ENCODE results near the gene TMLHE. TPM values are rescaled to one million over a fixed set of nuclear protein-coding genes. Genes with fewer than 3 reads are reported as not detected.
"Not testable (repeated sequence)": the region's sequence is repeated elsewhere in the genome, so short reads cannot be mapped to it uniquely, and the experiment has no call there.

TMLHE gene
- total and polyA plus RNA-seq, 5 experiments from 2014 or later, result 13.0 to 16.6 (median 15.4) TPM

GRCh38 chrX:155466269-155466938, 146.3 kb downstream of the TMLHE start:
- H3K36me3 Mint-ChIP-seq, H3K4me3 Mint-ChIP-seq, H3K9me3 Mint-ChIP-seq, H3K27ac Mint-ChIP-seq, H3K27me3 Mint-ChIP-seq, POLR2A ChIA-PET, H3K4me1 Mint-ChIP-seq, DNase-seq: not testable (repeated sequence)
- ATAC-seq, result peak; percentile 91 to 97

DNA sequence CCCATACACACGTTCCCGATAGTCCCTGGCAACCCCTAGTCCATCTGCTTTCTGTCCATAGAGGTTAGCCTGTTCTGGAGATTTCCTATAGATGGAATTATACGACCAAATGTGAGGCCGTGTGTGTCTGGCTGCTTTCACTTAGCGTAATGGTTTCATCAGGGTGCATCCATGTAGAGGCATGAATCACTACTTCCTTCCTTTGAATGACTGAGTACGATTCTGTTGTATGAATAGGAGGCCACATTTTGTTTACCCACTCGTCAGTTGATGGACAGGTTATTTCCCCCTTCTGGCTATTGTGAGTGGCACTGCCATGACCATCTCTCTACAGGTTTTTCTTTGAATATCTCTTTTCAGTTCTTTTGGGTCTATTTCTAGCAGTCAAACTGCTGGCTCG, 152.3 kb downstream of the TMLHE start:
- ATAC-seq, H3K27me3 Mint-ChIP-seq, H3K4me3 Mint-ChIP-seq, H3K36me3 Mint-ChIP-seq, H3K27ac Mint-ChIP-seq, H3K4me1 Mint-ChIP-seq, H3K9me3 Mint-ChIP-seq, DNase-seq, POLR2A ChIA-PET: not testable (repeated sequence)

DNA sequence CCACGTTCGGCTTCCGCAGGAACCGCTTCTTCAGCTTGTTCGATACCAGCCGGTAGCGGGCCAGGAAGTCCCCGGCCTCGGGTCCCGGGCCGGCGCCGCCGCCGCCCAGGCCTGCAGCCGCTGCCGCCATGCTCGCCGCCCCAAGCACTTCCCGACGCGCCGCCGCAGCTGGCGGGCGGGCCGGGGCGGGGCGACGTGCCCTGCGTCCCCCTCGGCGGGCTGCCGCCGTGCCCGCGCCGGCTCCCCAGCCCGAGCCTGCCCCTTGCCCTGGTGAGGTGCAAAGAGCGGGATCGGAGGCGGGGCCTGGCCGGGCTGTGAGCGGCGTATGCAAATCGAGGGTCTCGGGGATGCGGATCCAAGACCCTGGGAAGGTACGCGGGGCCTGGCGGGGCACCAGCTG, 154.3 kb downstream of the TMLHE start, which contains the start of gene F8A3:
F8A3 (minus strand) TSS at position 150 of the 400 bp plus-strand sequence; CDS start at position 130, 20 bp downstream.
- H3K27ac Mint-ChIP-seq, H3K4me3 Mint-ChIP-seq, H3K4me1 Mint-ChIP-seq, H3K36me3 Mint-ChIP-seq, H3K9me3 Mint-ChIP-seq, POLR2A ChIA-PET, H3K27me3 Mint-ChIP-seq, DNase-seq: not testable (repeated sequence)
- ATAC-seq, result peak; percentile 75 to 78

DNA sequence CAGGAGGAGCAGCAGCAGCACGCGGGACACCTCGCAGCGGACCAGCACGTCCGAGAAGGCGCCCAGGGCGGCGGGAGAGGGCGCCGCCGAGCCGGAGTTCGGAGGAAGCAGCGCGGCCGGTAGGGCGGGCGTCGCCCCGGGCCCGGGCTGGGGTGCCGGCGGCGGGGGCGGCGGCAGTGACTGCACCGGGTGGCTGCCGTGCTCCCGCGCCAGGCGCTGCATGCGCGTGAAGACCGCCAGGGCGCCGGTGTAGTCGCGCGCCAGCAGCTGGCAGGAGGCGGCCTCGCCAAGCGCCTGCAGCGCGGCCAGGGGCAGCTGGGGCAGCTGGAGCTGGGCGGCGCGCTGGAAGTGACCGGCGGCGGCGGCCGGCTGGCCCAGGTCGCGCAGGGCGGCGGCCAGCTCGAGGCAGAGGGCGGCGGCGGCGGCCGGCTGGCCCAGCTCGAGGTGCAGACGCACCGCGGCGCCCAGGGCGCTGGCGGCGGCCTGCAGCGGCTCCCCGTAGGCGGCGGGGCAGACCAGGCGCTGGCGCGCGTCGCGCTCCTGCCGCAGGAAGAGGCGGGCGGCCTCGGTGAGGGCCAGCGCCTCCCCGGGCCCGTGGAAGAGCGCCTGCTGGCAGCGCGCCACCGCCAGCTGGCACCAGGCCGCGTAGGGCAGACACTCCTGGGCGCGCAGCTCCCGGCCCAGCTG, 154.8 kb downstream of the TMLHE start:
- ATAC-seq, result peak; percentile 75 to 76
- not testable (repeated sequence) for H3K4me1 Mint-ChIP-seq, H3K36me3 Mint-ChIP-seq

DNA sequence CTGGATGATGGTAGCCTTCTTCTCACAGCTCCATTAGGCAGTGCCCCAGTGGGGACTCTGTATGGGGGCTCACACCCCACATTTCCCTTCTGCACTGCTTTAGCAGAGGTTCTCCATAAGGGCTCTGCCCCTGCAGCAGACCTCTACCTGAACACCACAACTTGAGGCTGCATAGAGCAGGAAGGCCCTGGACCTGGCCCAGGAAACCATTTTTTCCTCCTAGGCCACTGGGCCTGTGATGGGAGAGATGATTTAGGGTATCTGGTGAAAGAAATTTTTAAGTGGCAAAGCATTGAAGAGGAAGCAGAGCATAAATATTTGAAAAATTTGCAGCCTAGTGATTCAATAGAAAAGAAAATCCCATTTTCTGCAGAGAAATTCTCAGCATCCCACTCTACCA, 171.7 kb downstream of the TMLHE start:
- H3K4me1 Mint-ChIP-seq, result peaks cover 0 to 2% (median 0%) of the 10 kb centered on the region in 4 donors
- H3K27ac Mint-ChIP-seq, result no peak overlapping the region
- POLR2A ChIA-PET, result no interaction called here
- H3K27me3 Mint-ChIP-seq, result no peaks in the 10 kb centered on the region
- peak in 1 of 10 donors; percentile 11 for DNase-seq
- peaks cover 0 to 32% (median 4%) of the 10 kb centered on the region in 9 donors for H3K9me3 Mint-ChIP-seq
- H3K36me3 Mint-ChIP-seq, result peaks cover 0 to 13% (median 7%) of the 10 kb centered on the region in 3 donors
- H3K4me3 Mint-ChIP-seq, result no peak overlapping the region
- no peak for ATAC-seq

More for the DNA sequence above, 154.8 kb downstream of the TMLHE start:
- POLR2A ChIA-PET, H3K9me3 Mint-ChIP-seq, DNase-seq, H3K27ac Mint-ChIP-seq, H3K4me3 Mint-ChIP-seq, H3K27me3 Mint-ChIP-seq: not testable (repeated sequence)

Small RNA genes lying within 50 kb of the gene (microRNA-seq; reads per million reads assigned to microRNA genes)
- not detected for gene MIR1184-3 (ENCODE audit: borderline microRNAs expressed)

Other genes starting within 250 kb of the TMLHE start
- gene F8A2, start 230.9 kb downstream of the TMLHE start, total RNA-seq, result not detected
- gene F8A2, start 230.9 kb downstream of the TMLHE start, polyA plus RNA-seq, result not detected
- 10 to 100 TPM in 1 of 2 experiments, 1 to 10 TPM in 1; 9.7 to 14.5 TPM for gene F8A3, start 154.3 kb downstream of the TMLHE start, total RNA-seq
- 10 to 100 TPM in 2 of 3 donors, 1 to 10 TPM in 1; 9.5 to 22.2 (median 18.0) TPM for gene F8A3, start 154.3 kb downstream of the TMLHE start, polyA plus RNA-seq
- gene SPRY3, start 366 bp downstream of the TMLHE start, total RNA-seq, result under 1 TPM; 0.55 to 0.74 TPM
- gene SPRY3, start 366 bp downstream of the TMLHE start, polyA plus RNA-seq, result under 1 TPM in 2 of 3 donors, not detected in 1; 0.20 to 0.26 TPM

Data from naive thymus-derived CD8-positive, alpha-beta T cell (primary cell).